GOT3 (cell line): ENCODE results near the gene ATP6V1B1.
"Not testable (repeated sequence)": the region's sequence is repeated elsewhere in the genome, so short reads cannot be mapped to it uniquely, and the experiment has no call there.

Source experiments
- DNase-seq: peaks from one replicate; lab custom pipeline; 2025; ENCODE audit warnings: mixed read lengths; lab: John Stamatoyannopoulos, UW

ATP6V1B1 gene

GRCh38 chr2:71008342-71008741, 72.6 kb downstream of the ATP6V1B1 start:
- no peak for DNase-seq

- not testable (repeated sequence) for DNase-seq
Observed at GRCh38 chr2:71011786-71012185, 76.1 kb downstream of the ATP6V1B1 start.
